ENCODE measurements around the gene CACNA1G. TPM values are rescaled to one million over a fixed set of nuclear protein-coding genes. Genes with fewer than 3 reads are reported as not detected.

Gene CACNA1G
- polyA plus RNA-seq, 1 donor (not counting 4 experiments of a cell fraction or from before 2014, with no cell fraction given), result 0.07 TPM

DNA sequence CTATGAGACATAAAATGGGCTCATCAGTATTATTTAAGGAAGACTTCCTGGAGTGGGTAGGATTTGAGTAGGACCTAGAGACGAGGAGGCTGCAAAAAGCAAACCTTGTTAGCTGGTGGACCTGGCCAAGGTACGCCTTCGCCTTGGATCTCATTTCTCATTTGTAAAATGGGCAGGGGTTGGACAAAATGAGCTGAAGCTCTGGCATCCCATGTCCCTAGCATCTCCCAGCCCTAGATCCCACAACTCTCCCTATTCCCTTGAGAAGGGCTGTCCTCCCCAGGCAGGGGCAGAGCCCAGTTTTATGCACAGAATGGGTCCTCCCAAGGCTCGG lies 13.8 kb upstream of the CACNA1G start:
- FAIRE-seq, result peak; percentile 26
- Histone ChIP-seq H2AFZ (ENCODE audit: control insufficient read depth, low read length) (no peak overlapping the region), H3K79me2 (ENCODE audit: control insufficient read depth, insufficient read depth, low read length) (no peaks in the 10 kb centered on the region), H3K4me2 (ENCODE audit: control insufficient read depth, extremely low read depth, insufficient read depth, low read depth, low read length) (peak overlapping the region; percentile 89), H3K9me3 (ENCODE audit: control insufficient read depth, low read depth, low read length) (no peaks in the 10 kb centered on the region), H4K20me1 (ENCODE audit: control insufficient read depth, extremely low read depth, insufficient read depth, low read length) (no peaks in the 10 kb centered on the region), H3K4me1 (ENCODE audit: control insufficient read depth, extremely low read depth, insufficient read depth, low read length) (peaks cover 23% of the 10 kb centered on the region), H3K4me3 (ENCODE audit: control insufficient read depth in 2 of 3, extremely low read depth in 1 of 3, insufficient read depth in 2 of 3, low read depth in 1 of 3, low read length in 3 of 3) (peak overlapping the region in 2 of 3 experiments; percentile 64 to 84), H3K27me3 (ENCODE audit: control insufficient read depth, extremely low read depth, insufficient read depth, low read length) (no peaks in the 10 kb centered on the region), H3K27ac (ENCODE audit: control insufficient read depth, insufficient read depth, low read length) (no peak overlapping the region), H3K36me3 (ENCODE audit: control insufficient read depth in 2 of 2, extremely low read depth in 1 of 2, insufficient read depth in 2 of 2, low read length in 2 of 2) (peaks cover 14% of the 10 kb centered on the region in 2 experiments), H3K9me1 (ENCODE audit: control insufficient read depth, extremely low read depth, insufficient read depth, low read length) (no peaks in the 10 kb centered on the region), H3K9ac (ENCODE audit: control insufficient read depth, extremely low read depth, insufficient read depth, low read length) (no peak overlapping the region)
- no peak for DNase-seq (ENCODE audit: low read depth, low spot score)
- dilution Hi-C loops (cut with MboI; ENCODE audit: extremely low pct_ligation_motif_present, low sequenced_read_pairs), result no loop called here
- TF ChIP-seq CTCF (optimal IDR thresholded peaks at IDR 0.05 in 1 of 3, IDR thresholded peaks at IDR 0.05 in 1 of 3, conservative IDR thresholded peaks at IDR 0.05 in 1 of 3; ENCODE audit: extremely low read depth in 1 of 3, insufficient read depth in 2 of 3, low read length in 3 of 3) (peak in 1 of 3 experiments; percentile 94), EZH2 (IDR thresholded peaks at IDR 0.05; ENCODE audit: low read length) (no peak)

DNA sequence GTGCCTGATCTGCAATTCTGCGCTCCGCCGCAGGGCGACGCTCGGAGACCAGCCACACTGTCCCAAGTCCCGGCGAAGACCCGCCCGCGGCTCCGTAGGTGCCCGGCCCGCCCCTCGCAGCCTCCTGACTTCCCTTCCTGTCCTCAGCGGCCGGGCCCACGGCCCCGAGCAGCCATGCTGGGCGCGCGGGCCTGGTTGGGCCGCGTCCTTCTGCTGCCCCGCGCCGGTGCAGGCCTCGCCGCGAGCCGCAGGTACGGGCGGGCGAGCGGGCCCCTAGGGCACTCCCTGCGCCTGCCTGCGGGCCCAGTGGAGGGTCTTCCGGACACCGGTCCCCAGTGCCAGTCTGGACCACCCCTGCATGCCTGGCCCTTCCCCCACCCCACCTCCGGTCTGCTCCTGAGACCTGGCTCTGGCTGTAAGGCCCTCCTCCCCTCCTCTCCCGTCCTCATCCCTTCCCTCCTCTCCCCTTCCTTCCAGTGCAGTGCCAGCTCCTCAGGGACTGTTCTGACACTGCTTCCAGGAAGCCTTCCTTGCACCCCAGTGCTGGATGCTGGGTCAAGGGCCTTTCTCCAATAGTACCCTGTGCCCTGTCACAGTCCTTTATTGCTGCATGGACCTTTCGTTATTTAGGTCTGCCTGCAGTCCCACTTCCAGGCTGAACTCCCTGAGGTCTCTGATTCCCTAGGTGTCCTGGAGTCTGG lies 13.3 kb upstream of the CACNA1G start, which contains the start of gene SPATA20:
TSS of gene SPATA20 (plus strand) at position 140 of the 701 bp plus-strand sequence. CDS start at position 175, 35 bp downstream.
- peak; percentile 69 for DNase-seq (ENCODE audit: low read depth, low spot score)
- Histone ChIP-seq H4K20me1 (ENCODE audit: control insufficient read depth, extremely low read depth, insufficient read depth, low read length) (no peaks in the 10 kb centered on the region), H3K79me2 (ENCODE audit: control insufficient read depth, insufficient read depth, low read length) (no peaks in the 10 kb centered on the region), H3K9me1 (ENCODE audit: control insufficient read depth, extremely low read depth, insufficient read depth, low read length) (no peaks in the 10 kb centered on the region), H3K9ac (ENCODE audit: control insufficient read depth, extremely low read depth, insufficient read depth, low read length) (peak within 1 kb of the TSS; percentile 70), H3K4me2 (ENCODE audit: control insufficient read depth, extremely low read depth, insufficient read depth, low read depth, low read length) (peak within 1 kb of the TSS; percentile 89), H3K4me3 (ENCODE audit: control insufficient read depth in 2 of 3, extremely low read depth in 1 of 3, insufficient read depth in 2 of 3, low read depth in 1 of 3, low read length in 3 of 3) (peak within 1 kb of the TSS; percentile 64 to 84 (median 81)), H3K4me1 (ENCODE audit: control insufficient read depth, extremely low read depth, insufficient read depth, low read length) (peaks cover 21% of the 10 kb centered on the region), H3K27ac (ENCODE audit: control insufficient read depth, insufficient read depth, low read length) (peak within 1 kb of the TSS; percentile 38), H3K36me3 (ENCODE audit: control insufficient read depth in 2 of 2, extremely low read depth in 1 of 2, insufficient read depth in 2 of 2, low read length in 2 of 2) (peaks cover 12 to 14% of the 10 kb centered on the region in 2 experiments), H2AFZ (ENCODE audit: control insufficient read depth, low read length) (peak within 1 kb of the TSS; percentile 36), H3K27me3 (ENCODE audit: control insufficient read depth, extremely low read depth, insufficient read depth, low read length) (no peaks in the 10 kb centered on the region), H3K9me3 (ENCODE audit: control insufficient read depth, low read depth, low read length) (no peaks in the 10 kb centered on the region)
- dilution Hi-C loops (cut with MboI; ENCODE audit: extremely low pct_ligation_motif_present, low sequenced_read_pairs), result no loop called here
- TF ChIP-seq EZH2 (IDR thresholded peaks at IDR 0.05; ENCODE audit: low read length) (no peak), CTCF (optimal IDR thresholded peaks at IDR 0.05 in 1 of 3, IDR thresholded peaks at IDR 0.05 in 1 of 3, conservative IDR thresholded peaks at IDR 0.05 in 1 of 3; ENCODE audit: extremely low read depth in 1 of 3, insufficient read depth in 2 of 3, low read length in 3 of 3) (peak in 2 of 3 experiments; percentile 96 to 100)
- FAIRE-seq, result no peak
